ENCODE results near the gene NEK8.
"Not testable (repeated sequence)": the region's sequence is repeated elsewhere in the genome, so short reads cannot be mapped to it uniquely, and the experiment has no call there.

The NEK8 gene

GRCh38 chr17:28725660-28726225 is 2.8 kb upstream of the NEK8 start:
- DNase-seq = peak; percentile 86 to 97

GRCh38 chr17:28726226-28726626 is 2.4 kb upstream of the NEK8 start, which contains the start of gene TLCD1:
Gene TLCD1 (minus strand): TSS chr17:28726233. CDS start chr17:28726097, 136 bp downstream.
- peak; percentile 82 to 92 for DNase-seq

DNA sequence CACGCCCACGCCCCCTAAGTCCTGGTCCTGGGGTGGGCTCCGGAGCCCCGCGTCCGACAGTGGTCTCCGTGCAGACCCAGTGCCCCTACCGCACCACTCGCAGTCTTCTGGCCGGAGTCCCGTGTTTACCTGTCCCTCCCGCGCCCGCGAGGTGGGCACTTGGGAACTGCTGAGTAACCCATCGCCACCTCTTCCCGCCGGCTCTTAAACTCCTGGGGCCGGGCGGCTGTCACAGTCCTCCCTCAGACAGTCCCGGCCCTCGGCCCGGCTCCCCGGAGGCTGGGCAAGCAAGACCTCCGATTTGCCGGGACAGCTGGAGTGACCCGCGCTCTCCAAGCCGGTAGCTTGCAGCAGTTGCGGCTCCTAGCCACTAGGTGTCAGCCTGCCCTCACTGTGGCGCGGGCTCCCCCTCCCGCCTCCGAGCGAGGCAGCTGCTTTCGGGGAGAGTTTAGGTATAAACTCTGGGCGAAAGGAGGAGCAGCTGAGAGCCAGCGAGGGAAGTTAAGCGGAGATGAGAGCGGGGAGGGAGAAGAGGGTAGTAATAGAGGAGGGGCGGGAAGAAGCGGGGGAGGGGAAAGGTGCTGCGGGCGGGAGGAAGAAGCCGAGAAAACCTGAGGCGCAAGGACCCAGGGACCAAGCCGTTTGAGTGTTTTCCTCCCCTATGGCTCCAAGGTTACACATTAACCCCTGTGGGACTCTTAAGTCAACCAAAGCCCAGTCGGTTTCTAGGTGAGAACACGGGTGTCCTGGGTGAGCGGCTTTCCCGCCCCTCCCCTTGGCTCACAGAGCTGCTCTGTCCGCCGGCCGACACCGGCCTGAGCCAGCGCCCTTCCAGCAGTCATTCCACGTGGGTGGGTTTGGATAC is 1.7 kb upstream of the NEK8 start:
- DNase-seq = peak; percentile 98 to 99

DNA sequence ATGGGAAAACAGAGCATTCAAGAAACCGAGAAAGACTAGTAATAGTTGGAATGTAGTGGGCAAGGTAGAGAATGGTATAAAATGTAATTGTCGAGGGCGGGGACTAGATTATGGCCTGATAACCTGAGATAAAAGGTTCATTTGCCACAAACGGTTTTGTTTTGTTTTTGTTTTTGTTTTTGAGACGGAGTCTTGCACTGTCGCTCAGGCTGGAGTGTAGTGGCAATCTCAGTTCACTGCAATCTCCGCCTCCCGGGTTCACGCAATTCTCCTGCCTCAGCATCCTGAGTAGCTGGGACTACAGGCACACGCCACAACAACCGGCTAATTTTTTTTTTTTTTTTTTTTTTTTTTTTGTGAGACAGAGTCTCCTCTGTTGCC is 1.4 kb downstream of the NEK8 start:
- DNase-seq = no peak

- no peak for DNase-seq
Observed at GRCh38 chr17:28733346-28733745, 4.8 kb downstream of the NEK8 start.

GRCh38 chr17:28734712-28735241 is 6.2 kb downstream of the NEK8 start:
- no peak for DNase-seq

- DNase-seq = no peak
Observed at GRCh38 chr17:28735242-28735722, 6.7 kb downstream of the NEK8 start.

DNA sequence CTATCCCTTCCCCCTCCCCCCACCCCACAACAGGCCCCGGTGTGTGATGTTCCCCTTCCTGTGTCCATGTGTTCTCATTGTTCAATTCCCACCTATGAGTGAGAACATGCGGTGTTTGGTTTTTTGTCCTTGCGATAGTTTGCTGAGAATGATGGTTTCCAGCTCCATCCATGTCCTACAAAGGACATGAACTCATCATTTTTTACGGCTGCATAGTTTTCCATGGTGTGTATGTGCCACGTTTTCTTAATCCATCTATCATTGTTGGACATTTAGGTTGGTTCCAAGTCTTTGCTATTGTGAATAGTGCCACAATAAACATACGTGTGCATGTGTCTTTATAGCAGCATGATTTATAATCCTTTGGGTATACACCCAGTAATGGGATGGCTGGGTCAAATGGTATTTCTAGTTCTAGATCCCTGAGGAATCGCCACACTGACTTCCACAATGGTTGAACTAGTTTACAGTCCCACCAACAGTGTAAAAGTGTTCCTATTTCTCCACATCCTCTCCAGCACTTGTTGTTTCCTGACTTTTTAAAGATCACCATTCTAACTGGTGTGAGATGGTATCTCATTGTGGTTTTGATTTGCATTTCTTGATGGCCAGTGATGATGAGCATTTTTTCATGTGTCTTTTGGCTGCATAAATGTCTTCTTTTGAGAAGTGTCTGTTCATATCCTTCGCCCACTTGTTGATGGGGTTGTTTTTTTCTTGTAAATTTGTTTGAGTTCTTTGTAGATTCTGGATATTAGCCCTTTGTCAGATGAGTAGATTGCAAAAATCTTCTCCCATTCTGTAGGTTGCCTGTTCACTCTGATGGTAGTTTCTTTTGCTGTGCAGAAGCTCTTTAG is 7.6 kb downstream of the NEK8 start:
- DNase-seq = not testable (repeated sequence)

DNA sequence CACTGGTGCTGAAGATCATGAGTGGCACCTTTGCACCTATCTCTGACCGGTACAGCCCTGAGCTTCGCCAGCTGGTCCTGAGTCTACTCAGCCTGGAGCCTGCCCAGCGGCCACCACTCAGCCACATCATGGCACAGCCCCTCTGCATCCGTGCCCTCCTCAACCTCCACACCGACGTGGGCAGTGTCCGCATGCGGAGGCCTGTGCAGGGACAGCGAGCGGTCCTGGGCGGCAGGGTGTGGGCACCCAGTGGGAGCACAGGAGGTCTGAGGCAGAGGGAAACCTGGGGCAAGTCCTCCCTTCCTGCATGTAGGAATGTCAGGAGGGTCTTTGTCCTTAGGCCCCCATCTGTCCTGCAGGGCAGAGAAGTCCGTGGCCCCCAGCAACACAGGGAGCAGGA is 8.7 kb downstream of the NEK8 start:
- DNase-seq = no peak

- peak; percentile 42 to 79 for DNase-seq
Observed at GRCh38 chr17:28737770-28738679, 9.4 kb downstream of the NEK8 start.

DNA sequence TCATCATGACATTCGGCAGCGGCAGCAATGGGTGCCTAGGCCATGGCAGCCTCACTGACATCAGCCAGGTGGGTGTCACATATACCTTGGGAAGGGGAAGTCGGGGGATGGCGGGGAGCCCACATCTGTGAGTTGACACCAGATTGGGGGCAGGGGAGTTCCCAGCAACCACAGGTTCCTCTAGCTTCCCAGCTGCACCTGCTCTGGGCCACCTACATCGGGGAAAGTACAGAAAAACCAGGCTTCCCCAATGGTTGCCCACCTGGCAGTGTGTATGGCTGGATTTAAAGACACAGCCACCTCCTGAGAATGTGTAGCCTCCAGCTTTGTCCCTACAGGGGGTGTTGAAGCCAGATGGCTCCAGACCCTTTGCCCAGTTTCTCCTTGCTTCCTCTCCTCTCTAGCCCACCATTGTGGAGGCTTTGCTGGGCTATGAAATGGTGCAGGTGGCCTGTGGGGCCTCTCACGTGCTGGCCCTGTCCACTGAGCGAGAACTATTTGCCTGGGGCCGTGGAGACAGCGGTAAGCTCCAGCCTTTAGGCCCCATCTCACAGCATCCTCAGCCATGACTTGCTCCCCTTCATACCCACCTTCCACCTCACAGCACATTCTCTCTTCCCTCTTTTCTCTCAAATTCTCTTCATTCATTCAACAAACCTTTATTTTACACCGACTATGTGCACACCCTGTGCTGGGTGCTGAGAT is 10.2 kb downstream of the NEK8 start:
- DNase-seq = no peak

GRCh38 chr17:28740406-28741357 is 12.1 kb downstream of the NEK8 start:
- DNase-seq = no peak

GRCh38 chr17:28741358-28742349 is 13.1 kb downstream of the NEK8 start:
- no peak for DNase-seq

DNA sequence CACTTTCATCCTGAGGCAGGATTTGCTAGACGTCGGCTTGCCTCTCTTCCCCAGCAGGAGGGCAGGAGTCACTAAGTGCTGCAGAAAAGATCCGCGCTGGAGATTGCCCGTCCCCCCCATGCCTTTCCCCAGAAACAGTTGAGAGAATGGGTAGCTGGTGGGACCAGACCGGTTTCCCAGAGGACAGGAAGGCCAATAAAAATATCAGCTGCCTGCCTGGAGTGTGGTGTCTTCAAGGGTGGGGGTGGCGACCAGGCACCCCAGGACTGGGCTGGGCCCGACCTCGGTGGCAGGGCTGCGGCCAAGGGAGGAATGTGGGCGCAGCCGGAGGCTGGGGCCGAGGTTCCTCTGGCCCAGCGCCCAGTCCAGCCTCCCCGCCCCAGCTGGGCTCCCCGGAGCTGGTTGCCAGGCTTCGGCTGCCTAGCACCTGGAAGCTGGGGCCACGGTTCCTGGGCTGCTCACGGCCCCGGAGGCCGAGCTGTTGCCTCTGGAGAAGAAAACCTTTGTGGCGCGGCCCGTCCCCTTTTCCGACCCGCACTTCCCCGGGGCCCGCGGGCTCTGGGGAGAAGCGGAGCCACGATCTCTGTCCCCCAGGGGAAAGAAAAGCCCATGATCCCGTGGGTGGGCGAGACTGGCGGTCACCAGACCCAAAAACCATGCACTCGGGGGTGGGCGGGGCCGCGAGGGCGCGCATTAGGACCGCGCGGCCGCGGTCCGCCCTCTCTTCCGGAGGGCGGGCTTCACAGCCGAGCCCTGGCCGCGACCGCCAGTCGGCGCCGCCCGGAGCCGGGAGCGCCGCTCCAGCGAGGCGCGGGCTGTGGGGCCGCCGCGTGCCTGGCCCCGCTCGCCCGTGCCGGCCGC is 14.9 kb downstream of the NEK8 start, which contains the start of gene TRAF4:
Gene TRAF4 (plus strand): TSS at position 769 of the 861 bp plus-strand sequence. CDS start 102 bp downstream, outside the sequence.
- DNase-seq = peak; percentile 86 to 95

DNA sequence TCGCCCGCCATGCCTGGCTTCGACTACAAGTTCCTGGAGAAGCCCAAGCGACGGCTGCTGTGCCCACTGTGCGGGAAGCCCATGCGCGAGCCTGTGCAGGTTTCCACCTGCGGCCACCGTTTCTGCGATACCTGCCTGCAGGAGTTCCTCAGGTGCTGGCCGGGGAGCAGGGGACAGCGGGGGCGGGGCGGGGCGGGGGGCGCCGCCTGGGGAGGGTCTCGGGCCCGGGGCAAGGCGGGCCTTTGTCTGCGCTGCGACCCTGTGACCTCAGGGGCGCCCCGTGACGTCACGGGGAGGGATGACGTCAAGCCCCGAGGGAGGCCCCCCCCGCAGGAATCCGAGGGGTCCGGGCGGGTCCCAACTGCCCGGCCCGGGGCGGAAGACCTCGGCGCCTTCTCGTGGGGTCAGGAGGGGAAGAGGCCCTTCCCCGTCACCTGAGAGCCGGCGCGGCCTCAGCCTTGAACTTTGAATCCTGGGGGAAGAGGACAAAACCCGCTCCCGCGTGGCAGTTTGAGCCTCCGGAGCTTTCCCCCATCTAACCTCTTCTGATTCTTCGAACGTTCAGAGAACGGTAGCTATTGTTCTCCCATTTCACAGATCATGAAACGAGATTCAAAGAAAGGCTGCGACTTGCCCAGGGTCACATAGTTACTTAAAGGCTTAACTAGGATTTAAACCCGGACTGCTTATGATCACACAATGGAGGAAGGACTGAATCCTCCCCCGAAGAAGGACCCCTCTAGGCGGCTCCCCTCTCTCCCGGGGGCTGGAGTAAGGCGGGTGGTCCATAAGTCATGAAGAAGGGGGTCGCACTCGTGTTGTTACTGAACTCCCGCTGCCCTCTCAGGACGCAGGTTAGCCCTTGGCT is 15.8 kb downstream of the NEK8 start:
- peak in 1 of 2 experiments; percentile 73 for DNase-seq
